Osteoblast (primary cell): ENCODE measurements around the gene CD96. TPM values are rescaled to one million over a fixed set of nuclear protein-coding genes. Genes with fewer than 3 reads are reported as not detected.
A peak's percentile ranks its signal among the peaks of the same experiment; 100 is the strongest.

ENCODE experiments used
- DNase-seq: peaks from one replicate; pipeline ENCODE4 v3.0.0; 2011; ENCODE audit warnings: low spot score, mixed read lengths; ENCODE audit not compliant: insufficient read length; ENCODE audit errors: missing footprints
- H2AFZ ChIP-seq: 2 replicates; pipeline ENCODE4 v1.6.0; 2011; ENCODE audit warnings: mild to moderate bottlenecking, low read length
- H3K27ac ChIP-seq: 2 replicates; pipeline ENCODE4 v1.5.1; 2011; ENCODE audit warnings: mild to moderate bottlenecking, low read depth, low read length, moderate library complexity
- H3K27me3 ChIP-seq: 2 replicates; pipeline ENCODE4 v1.6.0; 2012; ENCODE audit warnings: mild to moderate bottlenecking, control low read depth, inconsistent platforms, low read length, moderate library complexity; ENCODE audit not compliant: insufficient read depth
- H3K36me3 ChIP-seq: 2 replicates; pipeline ENCODE4 v1.5.1; 2011; ENCODE audit warnings: mild to moderate bottlenecking, low read length, control low read depth, moderate library complexity; ENCODE audit not compliant: insufficient read depth
- H3K4me1 ChIP-seq: 2 replicates; pipeline ENCODE4 v1.5.1; 2011; ENCODE audit warnings: mild to moderate bottlenecking, low read length, control low read depth, moderate library complexity; ENCODE audit not compliant: insufficient read depth
- H3K4me2 ChIP-seq: 2 replicates; pipeline ENCODE4 v1.6.0; 2011; ENCODE audit warnings: mild to moderate bottlenecking, low read length; ENCODE audit not compliant: insufficient read depth
- H3K4me3 ChIP-seq: fragments of 200-600 bp; sonication (generic); 3 replicates; pipeline ENCODE4 v1.5.1; 2012; ENCODE audit warnings: mild to moderate bottlenecking, low read length, inconsistent platforms; ENCODE audit not compliant: insufficient read depth
- H3K79me2 ChIP-seq: 2 replicates; pipeline ENCODE4 v1.6.0; 2012; ENCODE audit warnings: mild to moderate bottlenecking, low read length, control low read depth, inconsistent platforms; ENCODE audit not compliant: insufficient read depth
- H3K9me3 ChIP-seq: 2 replicates; pipeline ENCODE4 v1.5.1; 2011; ENCODE audit warnings: low read depth, low read length, control low read depth
- H4K20me1 ChIP-seq: 2 replicates; pipeline ENCODE4 v1.6.0; 2012; ENCODE audit warnings: mild to moderate bottlenecking, low read length, control low read depth; ENCODE audit not compliant: insufficient read depth
- CTCF ChIP-seq: IDR thresholded peaks from 2 replicates; pipeline ENCODE4 v1.5.1; 2011; ENCODE audit warnings: mild to moderate bottlenecking, low read depth, low read length, moderate library complexity; ENCODE audit errors: extremely low read depth
- total RNA-seq: library from RNA; depleted of rRNA; stranded (reverse); fragments of >200 nt; gene quantifications from 2 replicates; pipeline ENCODE4 v1.2.3, GENCODE V29; 2012

The CD96 gene
- total RNA-seq, 1 donor, result not detected

- peak overlapping the region; percentile 16 for H3K27ac ChIP-seq
- no peaks in the 10 kb centered on the region for H4K20me1 ChIP-seq
- no peaks in the 10 kb centered on the region for H3K36me3 ChIP-seq
- H3K4me2 ChIP-seq, result no peak overlapping the region
- no peaks in the 10 kb centered on the region for H3K79me2 ChIP-seq
- no peak for TF ChIP-seq CTCF
- H3K4me3 ChIP-seq, result no peak overlapping the region
- peaks cover 63% of the 10 kb centered on the region for H3K4me1 ChIP-seq
- no peaks in the 10 kb centered on the region for H3K27me3 ChIP-seq
- H2AFZ ChIP-seq, result peak overlapping the region; percentile 21
- peak; percentile 45 for DNase-seq
- H3K9me3 ChIP-seq, result no peaks in the 10 kb centered on the region
Observed at GRCh38 chr3:111592936-111593335, 50.9 kb downstream of the CD96 start.

- Histone ChIP-seq H3K9me3 (no peaks in the 10 kb centered on the region), H4K20me1 (no peaks in the 10 kb centered on the region), H3K4me2 (no peak overlapping the region), H3K4me1 (peaks cover 58% of the 10 kb centered on the region), H3K27me3 (no peaks in the 10 kb centered on the region), H2AFZ (no peak overlapping the region), H3K27ac (no peak overlapping the region), H3K4me3 (no peak overlapping the region), H3K36me3 (no peaks in the 10 kb centered on the region), H3K79me2 (no peaks in the 10 kb centered on the region)
- TF ChIP-seq CTCF, result no peak
- peak; percentile 27 for DNase-seq
Observed at GRCh38 chr3:111593666-111594065, 51.7 kb downstream of the CD96 start.

GRCh38 chr3:111594205-111594604 is 52.2 kb downstream of the CD96 start:
- H3K27ac ChIP-seq, result peak overlapping the region; percentile 33
- H3K36me3 ChIP-seq, result no peaks in the 10 kb centered on the region
- H3K27me3 ChIP-seq, result no peaks in the 10 kb centered on the region
- H3K4me3 ChIP-seq, result no peak overlapping the region
- H4K20me1 ChIP-seq, result no peaks in the 10 kb centered on the region
- peak overlapping the region; percentile 16 for H3K4me2 ChIP-seq
- no peaks in the 10 kb centered on the region for H3K9me3 ChIP-seq
- H2AFZ ChIP-seq, result no peak overlapping the region
- TF ChIP-seq CTCF, result no peak
- no peaks in the 10 kb centered on the region for H3K79me2 ChIP-seq
- peaks cover 54% of the 10 kb centered on the region for H3K4me1 ChIP-seq
- peak; percentile 82 for DNase-seq

GRCh38 chr3:111594781-111595180 is 52.8 kb downstream of the CD96 start:
- TF ChIP-seq CTCF, result no peak
- H3K27me3 ChIP-seq, result no peaks in the 10 kb centered on the region
- peaks cover 48% of the 10 kb centered on the region for H3K4me1 ChIP-seq
- peak overlapping the region; percentile 16 for H3K4me2 ChIP-seq
- H3K27ac ChIP-seq, result peak overlapping the region; percentile 33
- no peaks in the 10 kb centered on the region for H3K36me3 ChIP-seq
- H3K79me2 ChIP-seq, result no peaks in the 10 kb centered on the region
- no peak overlapping the region for H3K4me3 ChIP-seq
- no peaks in the 10 kb centered on the region for H4K20me1 ChIP-seq
- H2AFZ ChIP-seq, result peak overlapping the region; percentile 33
- no peaks in the 10 kb centered on the region for H3K9me3 ChIP-seq
- DNase-seq, result no peak
